RWPE2 (cell line): ENCODE data around the gene GUK1.

Experiments
- ATAC-seq: fragments of 200-7000 bp; cut with Tn5 transposase; 3 replicates; pipeline ENCODE4 v1.9.1; 2021; ENCODE audit warnings: low read depth
- DNase-seq: peaks from one replicate; pipeline ENCODE4 v3.0.0-alpha.2; 2020; ENCODE audit warnings: low spot score
- H3K27ac ChIP-seq: fragments of 450-650 bp; 2 replicates; pipeline ENCODE4 v1.5.1; 2017; ENCODE audit warnings: mild to moderate bottlenecking; ENCODE audit not compliant: poor library complexity, severe bottlenecking
- H3K27me3 ChIP-seq: fragments of 250-450 bp; sonication (Bioruptor Pico); 2 replicates; pipeline ENCODE4 v1.5.1; 2021; ENCODE audit warnings: mild to moderate bottlenecking, moderate library complexity; ENCODE audit not compliant: insufficient read depth, poor library complexity, severe bottlenecking
- H3K36me3 ChIP-seq: fragments of 250-450 bp; sonication (Bioruptor Pico); 2 replicates; pipeline ENCODE4 v1.5.1; 2020; ENCODE audit warnings: low read depth, mild to moderate bottlenecking, moderate library complexity
- H3K4me1 ChIP-seq: fragments of 250-450 bp; sonication (Bioruptor Pico); 2 replicates; pipeline ENCODE4 v1.5.1; 2021; ENCODE audit warnings: mild to moderate bottlenecking, moderate library complexity; ENCODE audit not compliant: insufficient read depth, poor library complexity, severe bottlenecking
- H3K4me3 ChIP-seq: fragments of 250-450 bp; sonication (Bioruptor Pico); 2 replicates; pipeline ENCODE4 v1.5.1; 2021; ENCODE audit warnings: mild to moderate bottlenecking, moderate library complexity; ENCODE audit not compliant: severe bottlenecking
- H3K9me3 ChIP-seq: fragments of 250-450 bp; sonication (Bioruptor Pico); 2 replicates; pipeline ENCODE4 v1.5.1; 2021; ENCODE audit warnings: mild to moderate bottlenecking, moderate library complexity; ENCODE audit not compliant: severe bottlenecking
- TF ChIP-seq, protein P1 (sequence below): fragments of 450-650 bp; IDR thresholded peaks from one replicate; pipeline ENCODE4 v1.5.1; 2017; ENCODE audit warnings: mild to moderate bottlenecking, moderate library complexity; ENCODE audit not compliant: poor library complexity, severe bottlenecking

GUK1 gene

DNA sequence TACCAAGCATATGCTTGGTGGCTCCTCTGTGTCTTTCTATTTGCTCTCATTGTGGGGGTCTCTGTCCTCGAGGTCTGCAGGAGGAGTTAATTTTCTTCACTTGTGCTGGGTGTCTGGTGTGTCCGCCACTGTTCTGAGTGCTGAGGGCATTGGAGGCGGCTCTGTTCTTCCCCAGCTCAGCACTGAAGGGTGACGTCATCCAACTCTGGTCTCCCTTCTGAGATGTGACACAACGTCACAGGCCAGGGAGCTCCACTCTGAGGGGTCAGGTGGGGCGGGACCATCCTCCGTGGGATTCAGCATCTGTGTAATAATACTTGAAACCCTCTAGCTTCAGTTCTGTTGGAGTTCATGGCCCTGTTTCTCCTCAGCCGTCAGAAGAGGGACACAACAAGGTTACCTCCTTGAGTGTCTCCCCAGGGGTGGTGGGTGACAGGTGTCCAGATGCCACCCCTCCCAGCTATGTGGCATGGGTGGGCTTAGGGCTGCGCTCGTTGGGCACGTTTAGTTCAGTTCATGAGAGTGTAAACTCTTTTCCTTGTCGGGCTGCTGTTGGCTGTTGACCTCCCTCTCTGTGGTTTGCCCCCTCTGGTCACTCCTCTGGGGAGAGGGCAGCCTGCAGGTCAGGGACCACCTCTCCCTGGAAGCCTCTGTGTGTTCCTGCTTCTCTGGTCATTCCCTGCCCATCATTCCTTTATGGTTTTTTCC is 28.6 kb downstream of the GUK1 start:
- TF ChIP-seq, protein P1, sequence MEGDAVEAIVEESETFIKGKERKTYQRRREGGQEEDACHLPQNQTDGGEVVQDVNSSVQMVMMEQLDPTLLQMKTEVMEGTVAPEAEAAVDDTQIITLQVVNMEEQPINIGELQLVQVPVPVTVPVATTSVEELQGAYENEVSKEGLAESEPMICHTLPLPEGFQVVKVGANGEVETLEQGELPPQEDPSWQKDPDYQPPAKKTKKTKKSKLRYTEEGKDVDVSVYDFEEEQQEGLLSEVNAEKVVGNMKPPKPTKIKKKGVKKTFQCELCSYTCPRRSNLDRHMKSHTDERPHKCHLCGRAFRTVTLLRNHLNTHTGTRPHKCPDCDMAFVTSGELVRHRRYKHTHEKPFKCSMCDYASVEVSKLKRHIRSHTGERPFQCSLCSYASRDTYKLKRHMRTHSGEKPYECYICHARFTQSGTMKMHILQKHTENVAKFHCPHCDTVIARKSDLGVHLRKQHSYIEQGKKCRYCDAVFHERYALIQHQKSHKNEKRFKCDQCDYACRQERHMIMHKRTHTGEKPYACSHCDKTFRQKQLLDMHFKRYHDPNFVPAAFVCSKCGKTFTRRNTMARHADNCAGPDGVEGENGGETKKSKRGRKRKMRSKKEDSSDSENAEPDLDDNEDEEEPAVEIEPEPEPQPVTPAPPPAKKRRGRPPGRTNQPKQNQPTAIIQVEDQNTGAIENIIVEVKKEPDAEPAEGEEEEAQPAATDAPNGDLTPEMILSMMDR: no peak
- Histone ChIP-seq H3K4me3 (no peak overlapping the region), H3K27me3 (no peaks in the 10 kb centered on the region), H3K4me1 (peaks cover 4% of the 10 kb centered on the region), H3K36me3 (no peaks in the 10 kb centered on the region), H3K9me3 (no peaks in the 10 kb centered on the region), H3K27ac (no peak overlapping the region)
- no peak for DNase-seq
- no peak for ATAC-seq

- no peak overlapping the region for H3K4me3 ChIP-seq
- no peaks in the 10 kb centered on the region for H3K9me3 ChIP-seq
- ATAC-seq (no peak), DNase-seq (no peak)
- no peaks in the 10 kb centered on the region for H3K36me3 ChIP-seq
- TF ChIP-seq, protein P1: no peak
- peaks cover 4% of the 10 kb centered on the region for H3K4me1 ChIP-seq
- no peak overlapping the region for H3K27ac ChIP-seq
- H3K27me3 ChIP-seq: no peaks in the 10 kb centered on the region
Observed at GRCh38 chr1:228169345-228169744, 29.3 kb downstream of the GUK1 start.

DNA sequence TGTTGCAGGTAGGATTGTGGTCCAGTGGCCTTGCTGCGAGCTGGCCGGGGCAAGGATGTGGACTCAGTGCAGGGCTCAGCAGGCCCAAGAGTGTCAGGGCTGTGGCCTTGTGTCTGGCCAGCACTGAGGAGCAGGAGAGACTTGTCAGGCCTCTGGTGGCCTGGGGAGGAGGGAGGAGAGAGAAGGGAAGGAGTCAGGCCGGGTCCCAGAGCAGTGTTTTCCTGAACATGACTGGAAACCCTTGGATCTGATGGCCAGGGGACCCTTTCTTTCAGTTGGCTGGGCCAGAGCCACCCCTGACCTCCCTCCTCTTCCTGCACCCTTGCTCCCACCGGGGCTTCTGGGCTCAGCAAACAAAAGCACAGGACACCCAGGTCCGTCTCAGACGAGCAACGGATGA is 30.6 kb downstream of the GUK1 start:
- no peak overlapping the region for H3K27ac ChIP-seq

GRCh38 chr1:228171221-228171891 is 31.3 kb downstream of the GUK1 start:
- Histone ChIP-seq H3K27me3 (no peaks in the 10 kb centered on the region), H3K9me3 (no peaks in the 10 kb centered on the region), H3K36me3 (no peaks in the 10 kb centered on the region), H3K4me3 (no peak overlapping the region), H3K4me1 (no peaks in the 10 kb centered on the region), H3K27ac (no peak overlapping the region)
- TF ChIP-seq, protein P1: no peak
- DNase-seq (no peak), ATAC-seq (no peak)

More for the DNA sequence above, 30.6 kb downstream of the GUK1 start:
- no peaks in the 10 kb centered on the region for H3K36me3 ChIP-seq
- H3K4me1 ChIP-seq: no peaks in the 10 kb centered on the region
- H3K9me3 ChIP-seq: no peaks in the 10 kb centered on the region
- H3K27me3 ChIP-seq: no peaks in the 10 kb centered on the region
- no peak for DNase-seq
- no peak for ATAC-seq
- H3K4me3 ChIP-seq: no peak overlapping the region
- TF ChIP-seq, protein P1: no peak
